SU-DHL-6 (cell line): ENCODE measurements around the gene IRF7.

ENCODE experiments used
- H2AFZ ChIP-seq: fragments of 200-600 bp; sonication (generic); 2 replicates; pipeline ENCODE4 v1.6.1; 2014; ENCODE audit warnings: low read depth, mild to moderate bottlenecking, moderate library complexity, mixed read lengths, antibody characterized with exemption, low read length; ENCODE audit not compliant: severe bottlenecking
- H3F3A ChIP-seq: fragments of 200-600 bp; shearing (Covaris generic); 2 replicates; pipeline ENCODE4 v1.6.0; 2016; ENCODE audit warnings: antibody characterized with exemption, mild to moderate bottlenecking; ENCODE audit not compliant: insufficient read depth
- H3K27ac ChIP-seq: fragments of 200-600 bp; sonication (generic); 2 replicates; pipeline ENCODE4 v1.5.1; 2016; ENCODE audit warnings: low read depth, mild to moderate bottlenecking, low read length, moderate library complexity, mixed read lengths
- H3K27me3 ChIP-seq: fragments of 200-600 bp; sonication (generic), shearing (Covaris generic); 2 replicates; pipeline ENCODE4 v1.6.0; 2014; ENCODE audit warnings: mild to moderate bottlenecking, low read length
- H3K36me3 ChIP-seq: fragments of 200-600 bp; sonication (generic); 2 replicates; pipeline ENCODE4 v1.6.1; 2014; ENCODE audit warnings: mild to moderate bottlenecking, low read length, mixed read lengths
- H3K4me2 ChIP-seq: fragments of 300-600, 200-600 bp; shearing (Covaris generic), sonication (generic); 2 replicates; pipeline ENCODE4 v1.6.0; 2014; ENCODE audit warnings: low read length, low read depth, mild to moderate bottlenecking; ENCODE audit not compliant: poor library complexity, severe bottlenecking
- H3K4me3 ChIP-seq: fragments of 200-600 bp; sonication (generic); 2 replicates; pipeline ENCODE4 v1.5.1; 2014; ENCODE audit warnings: antibody characterized with exemption, low read length, mild to moderate bottlenecking, mixed read lengths; ENCODE audit not compliant: insufficient read depth, poor library complexity, severe bottlenecking
- H3K79me2 ChIP-seq: fragments of 200-600 bp; sonication (generic); 2 replicates; pipeline ENCODE4 v1.6.1; 2014; ENCODE audit warnings: mild to moderate bottlenecking, low read length, moderate library complexity; ENCODE audit not compliant: insufficient read depth
- H3K9ac ChIP-seq: fragments of 200-600 bp; sonication (generic); 2 replicates; pipeline ENCODE4 v1.7.0; 2014; ENCODE audit warnings: mild to moderate bottlenecking, low read length
- H3K9me2 ChIP-seq: fragments of 200-600 bp; sonication (generic); replicated peaks from 2 replicates; pipeline ENCODE4 v1.6.1; 2014; ENCODE audit warnings: low read length; ENCODE audit not compliant: insufficient read depth
- H3K9me3 ChIP-seq: fragments of 200-600 bp; sonication (generic); 2 replicates; pipeline ENCODE4 v1.6.1; 2014; ENCODE audit warnings: low read length, mixed read lengths; ENCODE audit not compliant: insufficient read depth
- H4K20me1 ChIP-seq: fragments of 200-600 bp; sonication (generic); 2 replicates; pipeline ENCODE4 v1.6.1; 2014; ENCODE audit warnings: low read depth, mild to moderate bottlenecking, antibody characterized with exemption, low read length, moderate library complexity, mixed read lengths
- EZH2phosphoT487 ChIP-seq: fragments of 200-600 bp; sonication (generic), shearing (Covaris generic); conservative IDR thresholded peaks from 2 replicates; pipeline ENCODE4 v1.6.1; 2018; ENCODE audit warnings: mild to moderate bottlenecking, antibody characterized with exemption, low read length, moderate library complexity, mixed read lengths
- TF ChIP-seq, protein P1 (sequence below): fragments of 200-600 bp; sonication (generic); IDR thresholded peaks from one replicate; pipeline ENCODE4 v1.5.1; 2017; ENCODE audit warnings: antibody characterized with exemption, mild to moderate bottlenecking, low read length, moderate library complexity; ENCODE audit not compliant: insufficient read depth, poor library complexity, severe bottlenecking

IRF7 gene

DNA sequence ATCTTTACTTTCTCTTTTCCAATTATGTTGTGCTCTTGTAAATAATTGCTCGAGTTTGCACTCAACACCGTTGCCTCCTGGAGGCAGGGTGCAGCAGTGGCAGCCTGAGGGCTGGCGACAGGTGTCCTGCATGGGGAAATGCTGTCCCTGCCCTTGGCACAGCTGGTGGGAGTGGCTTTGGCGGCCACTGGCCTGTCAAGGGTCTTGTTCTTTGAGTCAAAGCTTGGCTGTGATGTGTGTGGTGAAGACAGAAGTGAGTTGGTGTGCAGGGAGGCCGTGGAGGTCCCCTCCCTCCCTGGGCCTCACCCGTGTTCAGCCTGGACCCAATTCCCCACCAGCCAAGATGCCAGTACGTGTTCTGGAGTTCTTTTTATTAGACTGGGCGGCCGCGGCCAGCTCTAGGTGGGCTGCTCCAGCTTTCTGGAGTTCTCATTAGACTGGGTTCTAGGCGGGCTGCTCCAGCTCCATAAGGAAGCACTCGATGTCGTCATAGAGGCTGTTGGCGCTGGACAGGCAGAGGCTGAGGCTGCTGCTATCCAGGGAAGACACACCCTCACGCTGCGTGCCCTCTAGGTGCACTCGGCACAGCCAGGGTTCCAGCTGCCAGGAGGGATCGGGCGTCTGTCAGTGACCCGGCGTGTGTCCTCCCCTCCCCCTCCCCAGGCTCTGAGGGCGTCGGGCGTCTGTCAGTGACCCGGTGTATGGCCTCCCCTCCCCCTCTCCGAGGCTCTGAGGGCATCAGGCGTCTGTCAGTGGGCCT is 3.4 kb downstream of the IRF7 start:
- no peaks in the 10 kb centered on the region for H3K36me3 ChIP-seq
- no peaks in the 10 kb centered on the region for H3K79me2 ChIP-seq
- no peak overlapping the region for H2AFZ ChIP-seq
- H3K27me3 ChIP-seq: no peaks in the 10 kb centered on the region
- no peak overlapping the region for H3K4me3 ChIP-seq
- H3K9me2 ChIP-seq: no peaks in the 10 kb centered on the region
- no peak overlapping the region for H3K4me2 ChIP-seq
- no peak overlapping the region for H3K9ac ChIP-seq
- no peaks in the 10 kb centered on the region; the same call in 1 of the 2 replicates for H4K20me1 ChIP-seq
- no peak overlapping the region for H3K27ac ChIP-seq
- no peaks in the 10 kb centered on the region for H3K9me3 ChIP-seq
- TF ChIP-seq, protein P1, sequence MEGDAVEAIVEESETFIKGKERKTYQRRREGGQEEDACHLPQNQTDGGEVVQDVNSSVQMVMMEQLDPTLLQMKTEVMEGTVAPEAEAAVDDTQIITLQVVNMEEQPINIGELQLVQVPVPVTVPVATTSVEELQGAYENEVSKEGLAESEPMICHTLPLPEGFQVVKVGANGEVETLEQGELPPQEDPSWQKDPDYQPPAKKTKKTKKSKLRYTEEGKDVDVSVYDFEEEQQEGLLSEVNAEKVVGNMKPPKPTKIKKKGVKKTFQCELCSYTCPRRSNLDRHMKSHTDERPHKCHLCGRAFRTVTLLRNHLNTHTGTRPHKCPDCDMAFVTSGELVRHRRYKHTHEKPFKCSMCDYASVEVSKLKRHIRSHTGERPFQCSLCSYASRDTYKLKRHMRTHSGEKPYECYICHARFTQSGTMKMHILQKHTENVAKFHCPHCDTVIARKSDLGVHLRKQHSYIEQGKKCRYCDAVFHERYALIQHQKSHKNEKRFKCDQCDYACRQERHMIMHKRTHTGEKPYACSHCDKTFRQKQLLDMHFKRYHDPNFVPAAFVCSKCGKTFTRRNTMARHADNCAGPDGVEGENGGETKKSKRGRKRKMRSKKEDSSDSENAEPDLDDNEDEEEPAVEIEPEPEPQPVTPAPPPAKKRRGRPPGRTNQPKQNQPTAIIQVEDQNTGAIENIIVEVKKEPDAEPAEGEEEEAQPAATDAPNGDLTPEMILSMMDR: no peak
- TF ChIP-seq EZH2phosphoT487: no peak
- peaks cover 10% of the 10 kb centered on the region for H3F3A ChIP-seq

DNA sequence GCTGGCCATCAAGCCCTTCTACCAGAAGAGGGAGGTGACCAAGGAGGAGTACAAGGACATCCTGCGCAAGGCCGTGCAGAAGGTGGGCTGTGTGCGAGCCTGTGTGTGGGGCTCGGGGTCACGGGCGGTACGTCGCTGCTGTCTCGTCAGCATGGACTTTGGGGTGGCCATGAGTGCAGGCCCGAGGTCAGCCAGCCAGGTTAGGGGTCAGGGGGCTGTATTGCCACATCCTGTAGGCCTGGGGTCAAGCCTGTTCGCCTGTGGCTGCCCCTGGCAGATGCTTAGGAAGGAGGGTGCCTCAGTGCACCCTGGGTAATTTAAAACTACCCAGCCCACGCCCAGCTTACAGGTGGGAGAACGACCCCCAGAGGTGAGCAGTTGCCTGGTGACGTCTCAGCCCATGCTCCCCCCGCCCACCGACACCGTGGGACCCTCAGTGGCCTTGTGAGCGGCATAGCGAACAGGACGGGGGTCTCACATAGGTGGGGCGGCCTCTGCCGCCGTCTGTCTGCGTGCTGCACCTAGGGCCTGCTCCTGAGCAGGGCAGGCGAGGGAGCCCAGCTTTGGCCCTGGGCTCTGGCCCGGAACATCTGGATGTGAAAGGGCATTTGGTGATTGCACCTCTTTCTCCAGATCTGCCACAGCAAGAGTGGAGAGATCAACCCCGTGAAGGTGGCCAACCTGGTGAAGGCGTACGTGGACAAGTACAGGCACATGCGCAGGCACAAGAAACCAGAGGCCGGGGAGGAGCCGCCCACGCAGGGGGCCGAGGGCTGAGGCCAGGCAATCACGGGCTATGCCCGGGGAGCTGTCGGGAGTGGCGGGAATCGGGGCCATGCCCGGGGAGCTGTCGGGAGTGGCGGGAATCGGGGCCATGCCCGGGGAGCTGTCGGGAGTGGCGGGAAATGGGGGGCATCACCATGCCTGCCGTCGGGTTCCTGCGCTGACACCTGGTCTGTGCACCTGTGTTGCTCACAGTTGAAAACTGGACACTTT is 4.5 kb downstream of the IRF7 start:
- H3K27me3 ChIP-seq: no peaks in the 10 kb centered on the region
- H3K4me2 ChIP-seq: no peak overlapping the region
- H3F3A ChIP-seq: peaks cover 10% of the 10 kb centered on the region
- no peak overlapping the region for H2AFZ ChIP-seq
- TF ChIP-seq, protein P1: no peak
- no peak for TF ChIP-seq EZH2phosphoT487
- no peaks in the 10 kb centered on the region for H3K9me3 ChIP-seq
- H3K9ac ChIP-seq: no peak overlapping the region
- H3K79me2 ChIP-seq: no peaks in the 10 kb centered on the region
- H3K9me2 ChIP-seq: no peaks in the 10 kb centered on the region
- H3K4me3 ChIP-seq: no peak overlapping the region
- H3K36me3 ChIP-seq: no peaks in the 10 kb centered on the region
- H4K20me1 ChIP-seq: no peaks in the 10 kb centered on the region; the same call in 1 of the 2 replicates
- no peak overlapping the region for H3K27ac ChIP-seq

DNA sequence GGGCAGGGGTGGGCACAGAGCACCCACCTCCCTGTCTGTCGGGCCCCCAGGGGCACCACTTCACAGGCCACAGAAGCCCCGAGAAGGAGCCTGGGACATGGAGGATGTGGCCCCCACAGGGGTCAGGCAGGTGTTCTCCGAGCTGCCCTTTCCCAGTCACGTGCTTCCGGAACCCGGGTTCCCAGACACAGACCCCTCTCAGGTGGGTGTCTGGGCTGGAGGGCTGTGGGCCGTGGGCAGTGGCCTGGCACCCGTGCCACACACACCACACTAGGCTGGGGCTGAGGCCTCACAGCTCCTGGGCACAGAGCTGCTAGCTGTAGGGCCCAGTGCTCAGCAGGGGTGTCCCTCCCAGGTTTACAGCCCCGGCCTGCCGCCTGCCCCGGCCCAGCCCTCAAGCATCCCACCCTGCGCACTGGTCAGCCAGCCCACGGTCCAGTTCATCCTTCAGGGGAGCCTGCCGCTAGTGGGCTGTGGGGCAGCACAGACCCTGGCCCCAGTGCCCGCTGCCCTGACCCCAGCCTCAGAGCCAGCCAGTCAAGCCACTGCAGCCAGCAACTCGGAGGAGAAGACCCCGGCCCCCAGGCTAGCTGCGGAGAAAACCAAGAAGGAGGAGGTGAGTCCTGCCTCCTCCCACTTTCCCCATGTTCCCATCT is 5.5 kb downstream of the IRF7 start:
- H3K9ac ChIP-seq: no peak overlapping the region
- H2AFZ ChIP-seq: no peak overlapping the region
- no peaks in the 10 kb centered on the region for H3K79me2 ChIP-seq
- no peak overlapping the region for H3K27ac ChIP-seq
- no peaks in the 10 kb centered on the region; the same call in 1 of the 2 replicates for H4K20me1 ChIP-seq
- H3K27me3 ChIP-seq: no peaks in the 10 kb centered on the region
- 0 out of 2 replicates have a peak, but pooled peaks cover under 1% of the 10 kb centered on the region for H3K36me3 ChIP-seq
- no peaks in the 10 kb centered on the region for H3K9me2 ChIP-seq
- TF ChIP-seq, protein P1: no peak
- no peak for TF ChIP-seq EZH2phosphoT487
- no peak overlapping the region for H3K4me3 ChIP-seq
- no peaks in the 10 kb centered on the region for H3K9me3 ChIP-seq
- H3F3A ChIP-seq: peaks cover 10% of the 10 kb centered on the region
- no peak overlapping the region for H3K4me2 ChIP-seq
